ENCODE measurements around the gene ATAD3C.

GRCh38 chr1:1437033-1437903 is 12.2 kb upstream of the ATAD3C start:
- no peak for TF ChIP-seq POLR2A (IDR thresholded peaks at IDR 0.05; ENCODE audit: low read depth, low read length)
- no peak for TF ChIP-seq TAF1 (IDR thresholded peaks at IDR 0.05; ENCODE audit: borderline replicate concordance, low read depth, low read length)

Measured in GM12892 (cell line).